Skeletal muscle satellite cell (primary cell): Measurements from ENCODE around the gene C1orf115.

Experiments used
- H3K27me3 ChIP-seq: 2 replicates; pipeline ENCODE4 v1.7.0; 2013; ENCODE audit warnings: low read length; ENCODE audit not compliant: control insufficient read depth, insufficient read depth
- H3K36me3 ChIP-seq: 2 replicates; pipeline ENCODE4 v1.7.0; 2013; ENCODE audit warnings: mild to moderate bottlenecking, control low read depth, low read length; ENCODE audit not compliant: insufficient read depth
- H3K4me1 ChIP-seq: 2 replicates; pipeline ENCODE4 v1.7.0; 2013; ENCODE audit warnings: low read length; ENCODE audit not compliant: control insufficient read depth, insufficient read depth
- H3K4me2 ChIP-seq: 2 replicates; pipeline ENCODE4 v1.7.0; 2013; ENCODE audit warnings: mild to moderate bottlenecking, low read length
- H3K4me3 ChIP-seq: 2 replicates; pipeline ENCODE4 v1.7.0; 2013; ENCODE audit warnings: low read length
- H3K9ac ChIP-seq: 2 replicates; pipeline ENCODE4 v1.7.0; 2013; ENCODE audit warnings: mild to moderate bottlenecking, low read depth, low read length, moderate library complexity
- H3K9me3 ChIP-seq: replicated peaks from 2 replicates; pipeline ENCODE4 v1.7.0; 2013; ENCODE audit warnings: mild to moderate bottlenecking, control low read depth, low read length

The C1orf115 gene

DNA sequence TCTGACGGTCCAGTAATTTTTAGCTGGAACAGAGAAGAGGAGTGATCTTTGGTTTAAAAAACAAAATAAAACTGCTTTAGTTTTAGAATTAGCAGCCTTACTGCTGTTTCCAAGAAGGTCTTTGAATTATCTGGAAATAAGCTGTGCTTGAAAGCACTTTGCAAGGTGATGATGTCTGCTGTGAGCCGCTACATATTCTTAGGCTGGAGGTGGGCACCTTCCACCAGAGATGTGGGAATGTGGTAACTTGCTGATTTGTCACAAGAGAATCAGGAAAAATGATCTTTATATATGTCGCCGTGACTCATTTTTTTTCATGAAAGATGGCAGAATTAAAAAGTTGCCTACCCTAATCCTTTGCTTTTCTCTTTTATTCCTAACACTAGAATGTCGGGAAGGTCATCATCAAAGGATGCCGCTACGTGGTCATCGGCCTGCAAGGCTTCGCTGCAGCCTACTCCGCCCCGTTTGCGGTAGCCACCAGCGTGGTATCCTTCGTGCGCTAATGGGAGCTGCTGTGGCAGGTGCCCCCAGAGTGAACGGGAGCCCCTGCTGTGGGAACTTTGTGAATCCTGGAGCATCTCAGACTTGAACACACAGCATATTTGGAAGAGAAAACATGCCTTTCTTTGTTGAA lies 6.2 kb downstream of the C1orf115 start:
- Histone ChIP-seq H3K27me3 (peaks cover 8% of the 10 kb centered on the region), H3K9ac (no peak overlapping the region), H3K4me2 (no peak overlapping the region)

GRCh38 chr1:220696863-220697231 lies 6.7 kb downstream of the C1orf115 start:
- Histone ChIP-seq H3K4me1 (no peaks in the 10 kb centered on the region), H3K9ac (no peak overlapping the region), H3K27me3 (peaks cover 3% of the 10 kb centered on the region), H3K36me3 (no peaks in the 10 kb centered on the region), H3K4me3 (no peak overlapping the region), H3K4me2 (no peak overlapping the region), H3K9me3 (no peaks in the 10 kb centered on the region)

More for the DNA sequence above, 6.2 kb downstream of the C1orf115 start:
- H3K9me3 ChIP-seq, result no peaks in the 10 kb centered on the region
- no peak overlapping the region for H3K4me3 ChIP-seq
- no peaks in the 10 kb centered on the region for H3K4me1 ChIP-seq
- H3K36me3 ChIP-seq, result no peaks in the 10 kb centered on the region

GRCh38 chr1:220697326-220697725 lies 7.2 kb downstream of the C1orf115 start:
- no peaks in the 10 kb centered on the region for H3K4me1 ChIP-seq
- no peaks in the 10 kb centered on the region for H3K36me3 ChIP-seq
- no peak overlapping the region for H3K4me3 ChIP-seq
- H3K4me2 ChIP-seq, result no peak overlapping the region
- no peak overlapping the region for H3K9ac ChIP-seq
- no peaks in the 10 kb centered on the region for H3K9me3 ChIP-seq
- H3K27me3 ChIP-seq, result no peaks in the 10 kb centered on the region

GRCh38 chr1:220698607-220699016 lies 8.4 kb downstream of the C1orf115 start:
- Histone ChIP-seq H3K9ac (no peak overlapping the region), H3K27me3 (no peaks in the 10 kb centered on the region), H3K9me3 (no peaks in the 10 kb centered on the region), H3K4me2 (no peak overlapping the region), H3K4me3 (no peak overlapping the region), H3K36me3 (no peaks in the 10 kb centered on the region), H3K4me1 (no peaks in the 10 kb centered on the region)

GRCh38 chr1:220699044-220699443 lies 8.9 kb downstream of the C1orf115 start:
- no peaks in the 10 kb centered on the region for H3K9me3 ChIP-seq
- no peak overlapping the region for H3K9ac ChIP-seq
- no peaks in the 10 kb centered on the region for H3K27me3 ChIP-seq
- H3K4me1 ChIP-seq, result no peaks in the 10 kb centered on the region
- H3K36me3 ChIP-seq, result no peaks in the 10 kb centered on the region
- no peak overlapping the region for H3K4me2 ChIP-seq
- no peak overlapping the region for H3K4me3 ChIP-seq

DNA sequence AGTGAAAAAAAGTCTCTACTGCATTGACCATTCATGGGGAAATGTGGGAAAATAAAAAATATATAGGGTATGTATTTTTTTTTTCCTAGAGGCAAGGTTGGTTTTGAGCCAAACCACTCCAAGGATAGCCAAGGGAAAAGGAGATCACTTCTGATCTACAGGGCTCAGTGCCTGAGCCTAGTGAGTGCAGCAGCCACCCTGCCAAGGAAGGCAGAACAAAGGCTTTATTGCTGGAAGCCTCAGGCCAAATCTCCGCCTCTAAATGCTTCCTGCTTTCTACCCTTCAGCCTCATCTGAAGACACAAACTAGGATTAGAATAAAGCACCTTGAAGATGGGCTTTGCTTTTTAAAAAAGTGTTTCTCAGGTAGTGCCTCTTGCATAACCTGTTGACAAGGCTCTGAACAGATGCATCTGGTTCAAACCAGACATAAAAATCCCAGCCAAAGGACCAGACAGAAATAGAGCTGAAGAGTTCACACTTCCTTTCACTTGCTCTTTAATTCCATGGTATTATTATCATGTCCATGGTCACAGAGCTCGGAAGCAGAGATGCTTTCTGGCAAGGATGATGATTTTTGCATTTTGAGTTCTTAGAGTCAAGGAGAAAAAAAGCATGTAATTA lies 10.5 kb downstream of the C1orf115 start:
- H3K4me3 ChIP-seq, result no peak overlapping the region
- no peak overlapping the region for H3K9ac ChIP-seq
- no peaks in the 10 kb centered on the region for H3K9me3 ChIP-seq
- H3K27me3 ChIP-seq, result no peaks in the 10 kb centered on the region
- H3K4me2 ChIP-seq, result no peak overlapping the region
- no peaks in the 10 kb centered on the region for H3K4me1 ChIP-seq
- no peaks in the 10 kb centered on the region for H3K36me3 ChIP-seq

GRCh38 chr1:220701974-220702373 lies 11.8 kb downstream of the C1orf115 start:
- H3K4me3 ChIP-seq, result no peak overlapping the region
- H3K9ac ChIP-seq, result no peak overlapping the region
- no peaks in the 10 kb centered on the region for H3K36me3 ChIP-seq
- no peak overlapping the region for H3K4me2 ChIP-seq
- no peaks in the 10 kb centered on the region for H3K4me1 ChIP-seq
- no peaks in the 10 kb centered on the region for H3K9me3 ChIP-seq
- H3K27me3 ChIP-seq, result no peaks in the 10 kb centered on the region

- H3K9me3 ChIP-seq, result no peaks in the 10 kb centered on the region
- no peaks in the 10 kb centered on the region for H3K4me1 ChIP-seq
- H3K36me3 ChIP-seq, result no peaks in the 10 kb centered on the region
- no peak overlapping the region for H3K9ac ChIP-seq
- H3K27me3 ChIP-seq, result no peaks in the 10 kb centered on the region
- no peak overlapping the region for H3K4me3 ChIP-seq
- H3K4me2 ChIP-seq, result no peak overlapping the region
Observed at GRCh38 chr1:220702733-220703270, 12.6 kb downstream of the C1orf115 start.

DNA sequence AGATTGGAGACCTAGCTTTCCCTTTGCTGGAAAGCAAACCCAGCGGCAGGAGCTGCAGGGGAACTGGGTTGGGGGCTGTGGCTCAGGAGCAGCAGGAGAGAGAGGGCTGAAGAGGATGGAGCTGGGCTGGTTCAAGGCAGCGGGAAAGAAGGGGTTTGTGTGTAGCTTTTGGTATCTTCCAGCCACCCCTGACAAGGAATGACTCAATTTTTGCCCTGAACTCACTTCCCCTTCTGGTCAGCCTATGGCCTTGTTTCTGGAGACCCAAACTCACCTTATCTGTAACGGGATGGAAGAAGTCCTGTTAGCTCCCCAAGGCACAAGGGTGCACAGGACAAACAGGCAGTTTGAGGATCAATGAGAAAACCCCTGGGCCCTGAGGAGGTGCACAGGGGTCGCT lies 13.1 kb downstream of the C1orf115 start:
- H3K4me3 ChIP-seq, result no peak overlapping the region
- no peak overlapping the region for H3K9ac ChIP-seq
- no peaks in the 10 kb centered on the region for H3K27me3 ChIP-seq
- no peaks in the 10 kb centered on the region for H3K9me3 ChIP-seq
- no peaks in the 10 kb centered on the region for H3K36me3 ChIP-seq
- no peaks in the 10 kb centered on the region for H3K4me1 ChIP-seq
- no peak overlapping the region for H3K4me2 ChIP-seq

GRCh38 chr1:220705782-220706181 lies 15.6 kb downstream of the C1orf115 start:
- H3K36me3 ChIP-seq, result no peaks in the 10 kb centered on the region
- no peaks in the 10 kb centered on the region for H3K27me3 ChIP-seq
- H3K9me3 ChIP-seq, result no peaks in the 10 kb centered on the region
- no peak overlapping the region for H3K9ac ChIP-seq
- no peak overlapping the region for H3K4me2 ChIP-seq
- H3K4me1 ChIP-seq, result no peaks in the 10 kb centered on the region
- H3K4me3 ChIP-seq, result no peak overlapping the region

DNA sequence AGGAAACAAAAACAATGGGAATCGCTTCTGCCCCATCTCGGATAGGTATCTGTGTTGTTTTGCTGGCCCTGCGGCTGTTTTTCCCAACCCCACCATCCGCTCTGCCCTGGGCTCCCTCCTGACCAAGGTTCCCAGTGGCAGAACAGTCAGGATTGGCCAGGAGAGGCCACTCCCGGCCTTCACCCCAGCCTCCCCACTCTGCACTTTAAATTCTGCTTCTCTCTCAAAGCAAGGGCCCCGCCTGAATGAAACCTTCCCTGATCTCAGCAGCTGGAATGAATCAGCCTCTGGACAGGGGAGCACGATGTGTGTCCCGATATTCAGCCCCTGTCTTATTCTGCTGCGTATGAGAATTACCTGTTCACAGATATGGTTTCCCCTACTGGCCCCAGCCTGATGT lies 16.3 kb downstream of the C1orf115 start:
- H3K9ac ChIP-seq, result no peak overlapping the region
- no peaks in the 10 kb centered on the region for H3K4me1 ChIP-seq
- H3K4me2 ChIP-seq, result no peak overlapping the region
- no peaks in the 10 kb centered on the region for H3K9me3 ChIP-seq
- no peak overlapping the region for H3K4me3 ChIP-seq
- H3K36me3 ChIP-seq, result no peaks in the 10 kb centered on the region
- no peaks in the 10 kb centered on the region for H3K27me3 ChIP-seq

GRCh38 chr1:220707160-220707559 lies 17.0 kb downstream of the C1orf115 start:
- no peak overlapping the region for H3K4me3 ChIP-seq
- no peak overlapping the region for H3K9ac ChIP-seq
- H3K36me3 ChIP-seq, result no peaks in the 10 kb centered on the region
- H3K4me1 ChIP-seq, result no peaks in the 10 kb centered on the region
- H3K4me2 ChIP-seq, result no peak overlapping the region
- H3K9me3 ChIP-seq, result no peaks in the 10 kb centered on the region
- no peaks in the 10 kb centered on the region for H3K27me3 ChIP-seq
